Naive B cell (primary cell): ENCODE measurements around the gene RLF. TPM values are rescaled to one million over a fixed set of nuclear protein-coding genes. Genes with fewer than 3 reads are reported as not detected.
"Not testable (repeated sequence)": the region's sequence is repeated elsewhere in the genome, so short reads cannot be mapped to it uniquely, and the experiment has no call there.

Experiments
- ATAC-seq, 2 donors: fragments of 150-1000 bp; cut with Tn5 transposase; 2 replicates each; pipeline ENCODE4 v1.10.0; 2021; ENCODE audit warnings: low read depth in 2 of 2, mild to moderate bottlenecking in 2 of 2, moderate library complexity in 2 of 2
- DNase-seq: peaks from one replicate; pipeline ENCODE4 v3.0.0; 2022
- H3K27ac Mint-ChIP-seq, 6 donors: one replicate each; pipeline ENCODE4 v1.8.0; 2020 to 2022; ENCODE audit warnings: mild to moderate bottlenecking in 6 of 6, mixed read lengths in 6 of 6, moderate library complexity in 5 of 6, inconsistent platforms in 2 of 6
- H3K27me3 Mint-ChIP-seq, 3 donors: one replicate each; pipeline ENCODE4 v1.8.0; 2021 to 2022; ENCODE audit warnings: mixed read lengths in 3 of 3, mild to moderate bottlenecking in 1 of 3
- H3K36me3 Mint-ChIP-seq, 2 donors: one replicate each; pipeline ENCODE4 v1.8.0; 2020 to 2022; ENCODE audit warnings: mixed read lengths in 2 of 2, inconsistent platforms in 1 of 2, mild to moderate bottlenecking in 1 of 2
- H3K4me1 Mint-ChIP-seq, 3 donors: one replicate each; pipeline ENCODE4 v1.8.0; 2020 to 2022; ENCODE audit warnings: mixed read lengths in 3 of 3, inconsistent platforms in 1 of 3, mild to moderate bottlenecking in 1 of 3, moderate library complexity in 1 of 3
- H3K4me3 Mint-ChIP-seq, 8 donors: one replicate each; pipeline ENCODE4 v1.8.0; 2020 to 2022; ENCODE audit warnings: mild to moderate bottlenecking in 8 of 8, mixed read lengths in 8 of 8, moderate library complexity in 8 of 8, inconsistent platforms in 2 of 8
- H3K9me3 Mint-ChIP-seq, 7 donors: one replicate each; pipeline ENCODE4 v1.8.0; 2020 to 2022; ENCODE audit warnings: mixed read lengths in 7 of 7, mild to moderate bottlenecking in 5 of 7, inconsistent platforms in 2 of 7, moderate library complexity in 1 of 7
- polyA plus RNA-seq, 6 donors: library from polyadenylated mRNA; unstranded; fragments of 300-500 nt; fragmentation: Illumina TruSeq; gene quantifications; one replicate each; pipeline ENCODE4 v1.2.3, GENCODE V29; 2021; ENCODE audit warnings: low read depth in 6 of 6

The RLF gene
- polyA plus RNA-seq, 6 donors from 2014 or later: 10.2 to 14.8 (median 12.4) TPM

DNA sequence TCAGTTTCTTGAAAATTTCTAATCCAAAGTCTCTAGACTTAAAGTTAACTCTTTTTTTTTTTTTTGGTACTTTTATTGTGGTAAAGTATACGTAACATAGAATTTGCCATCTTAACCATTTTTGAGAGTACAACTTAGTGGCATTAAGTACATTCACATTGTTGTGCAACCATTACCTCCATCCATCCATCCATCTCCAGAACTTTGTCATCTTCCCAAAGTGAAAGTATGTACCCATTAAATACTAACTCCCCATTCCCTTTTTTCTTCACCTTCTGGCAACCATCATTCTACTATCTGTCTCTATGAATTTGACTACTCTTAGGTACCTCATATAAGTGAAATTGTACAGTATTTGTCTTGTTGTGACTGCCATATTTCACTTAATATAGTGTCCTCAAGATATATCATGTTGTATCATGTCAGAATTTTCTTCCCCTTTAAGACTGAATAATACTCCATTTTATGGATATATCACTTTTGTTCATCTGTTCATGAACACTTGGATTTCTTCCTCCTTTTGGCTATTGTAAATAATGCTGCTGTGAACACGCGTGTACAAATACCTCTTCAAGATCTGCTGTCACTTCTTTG is 18.4 kb downstream of the RLF start:
- Mint-ChIP-seq H3K4me3 (peak overlapping the region in 1 of 8 donors; percentile 21), H3K27ac (peak overlapping the region in 2 of 6 donors; percentile 35 to 58), H3K36me3 (no peaks in the 10 kb centered on the region), H3K27me3 (no peaks in the 10 kb centered on the region), H3K4me1 (peaks cover 45 to 81% (median 65%) of the 10 kb centered on the region in 3 donors), H3K9me3 (no peaks in the 10 kb centered on the region)
- DNase-seq (no peak), ATAC-seq (no peak)

- peaks cover 52 to 79% (median 66%) of the 10 kb centered on the region in 3 donors for H3K4me1 Mint-ChIP-seq
- H3K27ac Mint-ChIP-seq: peak overlapping the region in 1 of 6 donors; percentile 94
- DNase-seq (peak; percentile 23), ATAC-seq (peak; percentile 35 to 68)
- no peaks in the 10 kb centered on the region for H3K9me3 Mint-ChIP-seq
- H3K4me3 Mint-ChIP-seq: peak overlapping the region in 1 of 8 donors; percentile 13
- H3K36me3 Mint-ChIP-seq: no peaks in the 10 kb centered on the region
- H3K27me3 Mint-ChIP-seq: no peaks in the 10 kb centered on the region
Observed at GRCh38 chr1:40183055-40183710, 22.0 kb downstream of the RLF start.

- H3K4me3 Mint-ChIP-seq: no peak overlapping the region
- peaks cover 0 to 2% of the 10 kb centered on the region in 2 donors for H3K36me3 Mint-ChIP-seq
- DNase-seq (no peak), ATAC-seq (no peak)
- H3K27ac Mint-ChIP-seq: peak overlapping the region in 3 of 6 donors; percentile 4 to 61 (median 32)
- peaks cover 49 to 70% (median 64%) of the 10 kb centered on the region in 3 donors for H3K4me1 Mint-ChIP-seq
- H3K27me3 Mint-ChIP-seq: no peaks in the 10 kb centered on the region
- H3K9me3 Mint-ChIP-seq: no peaks in the 10 kb centered on the region
Observed at GRCh38 chr1:40184193-40184592, 23.0 kb downstream of the RLF start.

DNA sequence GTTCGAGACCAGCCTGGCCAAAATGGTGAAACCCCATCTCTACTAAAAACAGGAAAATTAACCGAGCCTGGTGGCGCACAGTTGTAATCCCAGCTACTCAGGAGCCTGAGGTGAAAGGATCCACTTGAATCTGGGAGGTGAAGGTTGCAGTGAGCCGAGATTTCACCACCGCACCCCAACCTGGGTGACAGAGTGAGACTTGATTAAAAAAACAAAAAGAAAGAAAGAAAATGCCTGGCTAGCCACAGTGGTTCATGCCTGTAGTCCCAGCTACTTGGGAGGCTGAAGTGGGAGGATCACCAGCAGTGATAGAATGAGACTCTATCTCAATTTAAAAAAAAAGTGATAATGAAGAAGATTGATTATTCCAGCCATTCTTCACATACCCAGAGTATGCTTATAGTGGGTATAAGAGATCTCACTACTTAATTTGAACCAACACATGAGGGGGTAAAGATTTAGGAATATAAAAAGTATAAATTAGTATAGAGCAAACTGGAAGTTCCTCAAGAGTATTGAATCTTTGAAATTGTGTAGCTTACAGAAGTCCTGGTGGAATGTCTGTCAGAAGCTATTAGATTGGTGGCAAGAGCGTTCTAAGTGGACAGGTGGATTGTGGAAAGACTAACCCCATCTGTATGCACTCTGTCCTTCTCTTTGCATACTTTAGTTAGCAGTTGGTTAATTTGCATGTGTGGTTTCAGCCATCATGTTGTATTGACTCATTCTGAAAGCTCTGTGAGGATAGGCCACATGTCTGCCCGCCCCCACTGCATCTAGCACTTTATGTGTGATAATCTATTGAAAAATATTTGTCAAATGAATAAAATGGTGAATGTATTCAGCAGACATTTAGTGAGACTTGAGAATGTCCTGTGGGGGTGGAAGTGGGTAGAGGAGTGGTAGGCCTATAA is 25.0 kb downstream of the RLF start:
- peak overlapping the region; percentile 28 to 84 (median 64) for H3K27ac Mint-ChIP-seq
- DNase-seq (no peak), ATAC-seq (peak; percentile 80 to 94)
- H3K4me3 Mint-ChIP-seq: peak overlapping the region in 2 of 8 donors; percentile 15 to 19
- H3K27me3 Mint-ChIP-seq: no peaks in the 10 kb centered on the region
- peaks cover 0 to 12% of the 10 kb centered on the region in 2 donors for H3K36me3 Mint-ChIP-seq
- H3K4me1 Mint-ChIP-seq: peaks cover 33 to 50% (median 44%) of the 10 kb centered on the region in 3 donors
- no peaks in the 10 kb centered on the region for H3K9me3 Mint-ChIP-seq

DNA sequence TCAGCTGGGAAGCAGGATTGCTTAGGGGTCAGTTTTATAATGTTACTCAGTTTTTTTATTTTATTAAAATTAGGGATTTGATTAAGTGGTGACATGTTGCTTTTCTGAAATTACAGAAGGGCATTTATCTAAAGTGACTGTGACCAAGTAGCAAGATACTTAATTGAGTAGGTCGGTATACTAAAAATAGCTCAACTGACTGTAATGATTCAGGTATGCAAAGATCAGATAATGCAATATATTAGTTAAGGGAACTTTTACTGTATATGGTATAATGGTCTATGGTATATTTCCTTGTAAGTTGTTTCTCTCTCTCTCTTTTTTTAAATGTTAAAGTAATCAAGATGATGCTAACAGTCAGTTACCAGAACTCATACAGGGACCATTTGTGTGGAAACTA is 26.2 kb downstream of the RLF start:
- no peaks in the 10 kb centered on the region for H3K9me3 Mint-ChIP-seq
- H3K27me3 Mint-ChIP-seq: no peaks in the 10 kb centered on the region
- peaks cover 32 to 42% (median 39%) of the 10 kb centered on the region in 3 donors for H3K4me1 Mint-ChIP-seq
- peaks cover 0 to 12% of the 10 kb centered on the region in 2 donors for H3K36me3 Mint-ChIP-seq
- ATAC-seq (no peak), DNase-seq (no peak)
- no peak overlapping the region for H3K4me3 Mint-ChIP-seq
- H3K27ac Mint-ChIP-seq: peak overlapping the region in 3 of 6 donors; percentile 2 to 63 (median 60)

DNA sequence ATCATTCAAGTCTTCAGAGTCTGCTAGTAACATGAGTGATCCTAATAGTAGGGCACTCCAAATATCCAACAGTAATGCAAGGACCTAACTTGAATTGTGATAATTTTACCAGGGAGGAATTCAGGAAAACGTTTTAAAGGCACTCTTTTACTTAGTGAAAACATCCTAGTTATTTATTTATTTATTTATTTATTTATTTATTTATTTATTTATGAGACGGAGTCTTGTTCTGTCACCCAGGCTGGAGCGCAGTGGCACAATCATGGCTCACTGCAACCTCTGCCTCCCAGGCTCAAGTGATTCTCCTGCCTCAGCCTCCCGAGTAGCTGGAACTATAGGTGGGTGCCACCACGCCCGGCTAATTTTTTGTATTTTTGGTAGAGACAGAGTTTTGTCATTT is 33.5 kb downstream of the RLF start:
- not testable (repeated sequence) for DNase-seq, H3K27ac Mint-ChIP-seq, H3K9me3 Mint-ChIP-seq, ATAC-seq, H3K4me1 Mint-ChIP-seq, H3K36me3 Mint-ChIP-seq, H3K4me3 Mint-ChIP-seq, H3K27me3 Mint-ChIP-seq

- Mint-ChIP-seq H3K27ac (no peak overlapping the region), H3K36me3 (peaks cover 0 to 10% of the 10 kb centered on the region in 2 donors), H3K4me3 (no peak overlapping the region), H3K27me3 (no peaks in the 10 kb centered on the region), H3K9me3 (no peaks in the 10 kb centered on the region), H3K4me1 (peaks cover 0 to 3% (median 0%) of the 10 kb centered on the region in 3 donors)
- no peak for ATAC-seq
- DNase-seq: no peak
Observed at GRCh38 chr1:40197656-40198055, 36.5 kb downstream of the RLF start.

DNA sequence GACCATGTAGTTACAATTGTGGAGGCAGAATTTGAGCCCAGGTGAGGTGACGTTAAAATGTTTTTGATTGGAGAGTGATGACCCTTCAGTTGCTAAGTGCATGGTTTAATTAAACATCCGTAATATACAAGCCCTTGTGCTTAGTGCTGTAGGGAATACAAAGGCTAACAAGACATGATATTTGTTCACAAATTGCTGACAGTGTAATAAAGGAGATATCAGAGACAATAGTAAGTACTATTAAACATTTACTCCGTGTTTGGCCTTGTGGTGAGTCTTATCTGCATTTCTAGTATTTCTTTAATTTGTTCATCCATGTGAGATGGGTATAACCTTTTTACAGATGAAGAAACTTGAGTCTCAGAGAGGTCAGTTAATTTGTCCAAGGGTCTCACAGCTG is 37.9 kb downstream of the RLF start:
- Mint-ChIP-seq H3K4me1 (peaks cover 0 to 8% (median 5%) of the 10 kb centered on the region in 3 donors), H3K36me3 (peaks cover 8 to 11% of the 10 kb centered on the region in 2 donors), H3K9me3 (no peaks in the 10 kb centered on the region), H3K4me3 (no peak overlapping the region), H3K27me3 (no peaks in the 10 kb centered on the region), H3K27ac (peak overlapping the region in 1 of 6 donors; percentile 43)
- ATAC-seq (no peak), DNase-seq (no peak)

DNA sequence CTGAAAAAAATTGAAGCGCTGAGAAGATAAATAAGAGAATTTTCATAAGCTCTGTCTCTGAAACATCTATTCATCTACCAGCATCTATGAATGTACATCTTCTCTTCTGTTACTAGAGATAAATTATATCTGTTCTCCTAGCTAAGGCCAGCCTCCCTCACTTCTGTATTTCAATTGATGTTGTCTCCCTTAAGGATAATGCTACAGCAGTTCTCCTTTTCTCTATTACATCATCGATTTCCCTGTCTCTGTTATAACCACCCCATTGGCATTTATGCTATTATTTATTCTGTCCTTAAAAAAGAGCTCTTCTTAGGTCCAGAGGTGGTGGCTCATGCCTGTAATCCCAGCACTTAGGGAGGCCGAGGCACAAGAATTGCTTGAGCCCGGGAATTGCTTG is 43.7 kb downstream of the RLF start:
- H3K36me3 Mint-ChIP-seq: peaks cover 21 to 27% of the 10 kb centered on the region in 2 donors
- no peaks in the 10 kb centered on the region for H3K9me3 Mint-ChIP-seq
- ATAC-seq (no peak), DNase-seq (no peak)
- H3K27ac Mint-ChIP-seq: peak overlapping the region in 1 of 6 donors; percentile 81
- peak overlapping the region in 2 of 8 donors; percentile 34 to 47 for H3K4me3 Mint-ChIP-seq
- H3K4me1 Mint-ChIP-seq: peaks cover 18 to 23% (median 20%) of the 10 kb centered on the region in 3 donors
- no peaks in the 10 kb centered on the region for H3K27me3 Mint-ChIP-seq

GRCh38 chr1:40210511-40211204 is 49.5 kb downstream of the RLF start:
- H3K36me3 Mint-ChIP-seq: peaks cover 20 to 25% of the 10 kb centered on the region in 2 donors
- peaks cover 6 to 16% (median 9%) of the 10 kb centered on the region in 3 donors for H3K4me1 Mint-ChIP-seq
- peak overlapping the region in 4 of 6 donors; percentile 5 to 65 (median 32) for H3K27ac Mint-ChIP-seq
- no peaks in the 10 kb centered on the region for H3K9me3 Mint-ChIP-seq
- DNase-seq (no peak), ATAC-seq (no peak)
- H3K4me3 Mint-ChIP-seq: peak overlapping the region in 1 of 8 donors; percentile 1
- H3K27me3 Mint-ChIP-seq: no peaks in the 10 kb centered on the region

- H3K4me3 Mint-ChIP-seq: no peak overlapping the region
- ATAC-seq: no peak
- H3K27me3 Mint-ChIP-seq: no peaks in the 10 kb centered on the region
- H3K4me1 Mint-ChIP-seq: peaks cover 0 to 2% (median 0%) of the 10 kb centered on the region in 3 donors
- no peaks in the 10 kb centered on the region for H3K9me3 Mint-ChIP-seq
- H3K36me3 Mint-ChIP-seq: peaks cover 8 to 11% of the 10 kb centered on the region in 2 donors
- H3K27ac Mint-ChIP-seq: peak overlapping the region in 2 of 6 donors; percentile 58 to 82
- DNase-seq: no peak
Observed at GRCh38 chr1:40218333-40218732, 57.1 kb downstream of the RLF start.

DNA sequence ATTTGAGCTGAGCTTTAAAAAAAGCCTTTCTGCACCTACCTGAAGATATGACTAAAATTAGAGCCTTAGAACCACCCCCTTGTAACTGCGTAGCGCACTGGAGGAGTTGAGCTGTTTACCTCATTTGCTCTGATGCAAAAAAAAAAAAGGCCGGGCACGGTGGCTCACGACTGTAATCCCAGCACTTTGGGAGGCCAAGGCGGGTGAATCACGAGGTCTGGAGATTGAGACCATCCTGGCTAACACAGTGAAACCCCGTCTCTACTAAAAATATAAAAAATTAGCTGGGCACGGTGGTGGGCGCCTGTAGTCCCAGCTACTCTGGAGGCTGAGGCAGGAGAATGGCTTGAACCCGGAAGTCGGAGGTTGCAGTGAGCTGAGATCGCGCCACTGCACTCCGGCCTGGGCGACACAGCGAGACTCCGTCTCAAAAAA is 60.3 kb downstream of the RLF start:
- H3K36me3 Mint-ChIP-seq: not testable (repeated sequence)

More for the DNA sequence above, 60.3 kb downstream of the RLF start:
- H3K4me3 Mint-ChIP-seq, H3K9me3 Mint-ChIP-seq, DNase-seq, H3K27ac Mint-ChIP-seq, H3K4me1 Mint-ChIP-seq, H3K27me3 Mint-ChIP-seq, ATAC-seq: not testable (repeated sequence)
